Mucosa of gallbladder (tissue), 1 donor: ENCODE data around the gene ABCD3. TPM values are rescaled to one million over a fixed set of nuclear protein-coding genes. Genes with fewer than 3 reads are reported as not detected.

Experiments used
- DNase-seq: peaks from one replicate; pipeline ENCODE4 v3.0.0-alpha.2; 2020; ENCODE audit warnings: low spot score
- total RNA-seq: library from RNA; stranded (reverse); gene quantifications from one replicate; pipeline ENCODE4 v1.2.1, GENCODE V29; 2021
- donor health status: DM: no; HTN: no; CAD: no.

Gene ABCD3
- total RNA-seq, 1 donor from 2014 or later = 102 TPM

DNA sequence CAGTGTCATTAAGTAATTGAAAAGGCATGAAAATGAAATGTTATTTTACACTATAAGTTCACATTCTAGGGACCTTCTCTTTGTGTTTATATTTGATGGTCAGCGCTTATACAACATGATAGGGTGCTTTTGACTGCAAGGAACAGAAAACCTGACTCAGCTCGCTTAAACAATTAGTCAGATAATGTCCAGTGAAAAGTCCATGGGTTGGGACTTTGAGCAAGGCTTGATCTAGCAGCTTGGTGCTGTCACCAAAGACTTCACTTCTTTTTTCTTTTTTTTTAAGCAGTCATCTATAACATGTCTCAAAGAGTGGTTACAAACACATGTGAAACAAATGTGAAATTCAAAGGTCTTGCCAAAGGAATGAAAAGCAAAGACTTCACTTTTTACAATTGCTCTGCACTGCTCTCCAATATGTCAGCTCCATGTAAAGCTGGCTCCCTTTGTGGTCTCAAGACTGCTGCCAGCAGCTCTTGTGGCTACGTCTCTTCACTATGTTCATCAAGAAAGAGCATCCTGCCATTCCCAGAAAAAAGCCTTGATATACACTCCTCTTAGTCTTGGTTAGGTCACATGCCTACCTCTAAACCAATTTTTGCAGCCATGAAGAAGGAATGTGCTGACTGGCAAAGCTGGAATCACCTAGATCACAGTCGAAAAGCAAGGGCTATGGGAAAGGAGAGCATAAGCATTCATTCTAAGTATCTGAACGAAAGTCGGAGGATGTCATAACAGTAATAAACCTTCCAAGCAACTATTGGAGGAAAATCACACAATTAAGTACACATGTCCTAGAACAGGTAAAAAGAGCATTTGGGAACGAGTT is 108.2 kb downstream of the ABCD3 start:
- DNase-seq = no peak

DNA sequence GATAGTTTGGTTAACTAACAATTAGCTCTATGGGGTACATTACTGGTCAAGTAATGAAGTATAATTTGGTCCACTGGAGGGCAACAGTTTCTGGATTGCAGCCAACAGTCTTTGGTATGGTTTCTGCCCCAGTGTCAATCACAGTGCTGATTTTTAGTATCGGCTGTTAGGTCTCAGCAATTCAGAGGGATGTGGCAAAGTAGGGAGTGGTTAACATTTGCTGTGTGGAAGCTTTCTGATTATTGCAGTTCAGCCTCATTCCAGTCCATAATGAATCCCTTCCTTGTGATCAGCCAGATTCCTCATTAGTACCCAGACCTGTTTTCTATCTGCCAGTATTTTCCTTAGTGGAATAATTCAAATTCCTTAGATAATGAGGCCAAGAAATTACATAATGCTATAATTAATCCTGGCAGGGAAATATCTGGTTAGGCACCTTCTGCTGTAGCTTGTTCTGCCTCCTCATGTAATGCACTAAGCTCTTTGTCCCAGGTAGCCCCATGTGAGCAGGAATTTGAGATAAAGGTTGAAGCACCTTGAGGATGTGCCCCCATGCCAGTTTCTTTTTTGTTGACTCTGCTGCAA is 109.3 kb downstream of the ABCD3 start:
- DNase-seq = no peak

DNA sequence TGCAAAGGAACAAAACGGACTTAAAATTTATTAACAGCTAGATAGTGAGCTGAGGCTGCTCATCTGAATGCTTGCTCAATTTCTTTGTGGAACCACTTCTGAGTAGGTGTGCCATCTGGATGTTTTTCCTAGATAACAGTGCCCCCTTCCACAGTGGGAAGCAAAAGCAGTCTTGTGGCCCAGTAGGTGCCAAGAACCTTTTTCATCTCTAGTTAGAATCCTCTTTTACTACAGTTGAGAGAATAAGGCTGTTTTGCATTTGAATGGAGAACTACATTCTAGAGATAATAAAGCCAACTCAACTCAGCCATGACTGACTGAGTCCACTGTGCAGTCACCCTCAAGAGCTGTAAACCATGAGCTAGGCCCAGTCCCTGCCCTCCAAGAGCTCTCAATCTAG is 110.1 kb downstream of the ABCD3 start:
- no peak for DNase-seq

DNA sequence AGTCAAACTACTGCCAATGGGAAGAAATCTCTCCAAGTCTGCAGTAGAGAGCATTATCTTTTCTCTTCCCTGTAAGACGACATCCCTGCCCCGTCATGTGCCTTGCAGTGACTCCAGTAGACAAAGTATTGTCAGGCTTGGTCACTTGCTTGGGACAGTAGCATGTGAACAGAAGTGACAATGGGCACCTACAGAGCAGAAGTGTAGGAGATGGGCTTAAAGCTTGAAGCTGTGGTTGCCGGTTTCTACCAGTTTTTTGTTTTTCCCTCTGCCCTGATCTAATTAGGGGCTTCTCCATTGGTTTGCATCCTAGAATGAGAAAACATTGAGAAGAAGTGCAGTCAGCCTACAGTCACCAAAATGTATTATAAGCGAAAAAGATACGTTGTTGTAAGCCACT is 110.6 kb downstream of the ABCD3 start:
- no peak for DNase-seq

GRCh38 chr1:94529416-94529815 is 111.2 kb downstream of the ABCD3 start:
- DNase-seq = no peak

DNA sequence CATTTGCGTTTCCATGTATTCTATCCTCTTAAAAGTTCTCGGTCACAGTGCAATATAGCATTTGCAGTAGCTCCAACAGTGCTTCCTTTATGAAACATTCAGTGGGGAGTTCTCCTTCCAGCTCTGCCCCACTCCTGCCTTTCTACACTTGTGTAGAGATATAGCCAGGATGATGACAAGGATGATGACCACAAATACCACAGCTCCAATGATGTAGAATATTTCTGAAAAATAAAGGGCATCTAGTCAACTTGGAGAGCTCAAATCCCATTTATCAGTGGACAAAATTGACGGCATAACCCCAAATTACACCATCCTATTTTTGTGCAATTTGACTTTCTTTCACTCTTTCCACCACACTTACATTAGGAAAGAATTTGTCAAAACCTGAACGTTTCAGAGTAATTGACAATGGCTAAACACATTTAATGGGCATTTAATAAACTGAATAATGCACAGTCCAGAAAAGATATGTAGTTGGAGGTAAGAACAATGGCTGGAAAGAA is 112.2 kb downstream of the ABCD3 start:
- no peak for DNase-seq

- no peak for DNase-seq
These were observed 113.5 kb downstream of the ABCD3 start for GRCh38 chr1:94531664-94532063.

DNA sequence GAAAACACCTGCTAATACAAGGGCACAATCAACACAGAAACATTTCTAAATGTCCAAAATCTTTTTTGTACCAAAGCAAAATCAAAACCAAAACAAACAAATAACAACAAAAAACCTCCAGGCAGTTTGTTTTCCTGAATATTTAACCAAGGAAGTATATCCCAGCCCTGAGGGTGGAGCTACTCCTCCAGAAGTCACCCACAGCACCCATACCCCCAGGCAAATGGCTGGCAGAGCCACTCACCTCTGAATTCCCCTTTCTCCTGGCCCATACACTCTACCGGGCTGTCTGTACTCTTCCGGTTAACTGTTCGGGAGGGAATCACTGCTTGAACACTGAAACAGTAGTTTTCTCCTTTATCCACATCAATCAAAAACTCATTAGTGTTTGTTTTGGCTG is 113.9 kb downstream of the ABCD3 start:
- DNase-seq = no peak

GRCh38 chr1:94535095-94535494 is 116.9 kb downstream of the ABCD3 start:
- DNase-seq = no peak

GRCh38 chr1:94535879-94536278 is 117.7 kb downstream of the ABCD3 start:
- no peak for DNase-seq

- no peak for DNase-seq
These were observed 119.1 kb downstream of the ABCD3 start for GRCh38 chr1:94537254-94537653.

- no peak for DNase-seq
These were observed 120.1 kb downstream of the ABCD3 start for GRCh38 chr1:94538243-94538827.

DNA sequence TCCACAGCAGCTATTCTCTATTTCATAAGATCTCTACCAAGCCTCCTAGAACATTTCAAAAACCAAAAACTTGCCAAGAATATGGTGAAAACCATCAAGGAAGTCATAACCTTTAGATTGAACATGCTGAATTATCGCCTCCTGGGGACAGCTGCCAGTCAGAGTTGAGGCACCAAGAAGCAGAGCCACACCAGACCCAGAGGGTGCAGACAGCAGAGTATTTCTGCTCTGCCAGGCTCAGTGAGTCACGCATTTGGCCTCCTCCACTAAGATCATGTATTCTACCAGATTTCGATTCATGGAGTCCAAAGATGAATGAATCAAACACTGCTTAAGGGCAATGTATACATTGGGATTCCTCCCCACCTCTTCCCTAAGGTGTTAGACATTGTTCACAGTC is 121.3 kb downstream of the ABCD3 start:
- peak; percentile 28 for DNase-seq

DNA sequence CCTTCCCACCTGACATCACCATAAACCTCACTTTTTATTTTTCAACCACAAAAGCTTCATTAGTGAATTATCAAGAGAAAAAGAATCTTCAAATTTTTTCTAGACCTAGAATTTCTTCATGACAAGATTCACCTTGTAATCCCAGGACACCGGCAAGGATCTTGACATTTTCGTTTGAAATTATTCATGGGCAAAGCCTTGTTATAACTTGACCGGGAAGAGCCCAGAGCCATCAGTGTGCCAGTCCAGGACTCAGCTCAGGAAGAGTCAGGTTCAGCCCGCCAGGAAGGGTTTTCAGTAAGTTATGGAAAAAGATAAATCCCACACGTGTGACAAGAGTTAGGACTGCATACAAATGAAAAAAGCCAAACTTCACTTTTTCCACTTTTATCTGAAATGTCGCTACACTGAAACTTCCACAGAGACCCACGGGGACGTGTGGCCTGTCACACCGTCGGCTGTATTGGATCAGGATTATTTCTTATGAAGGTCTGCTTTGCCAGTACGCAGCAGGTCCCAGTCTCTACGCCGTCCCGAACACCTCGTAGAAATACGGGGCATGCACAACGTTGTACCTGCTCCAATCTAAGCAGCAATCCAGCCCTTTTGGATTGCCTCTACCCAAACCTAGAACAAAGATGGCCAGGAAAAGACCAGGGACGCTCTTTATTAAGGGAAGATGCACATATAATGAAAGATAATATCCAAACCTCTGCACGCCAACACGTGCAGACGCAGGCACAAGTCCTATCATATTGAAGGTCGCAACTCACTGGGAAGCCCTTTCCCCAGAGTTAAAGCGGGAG is 122.5 kb downstream of the ABCD3 start:
- no peak for DNase-seq

DNA sequence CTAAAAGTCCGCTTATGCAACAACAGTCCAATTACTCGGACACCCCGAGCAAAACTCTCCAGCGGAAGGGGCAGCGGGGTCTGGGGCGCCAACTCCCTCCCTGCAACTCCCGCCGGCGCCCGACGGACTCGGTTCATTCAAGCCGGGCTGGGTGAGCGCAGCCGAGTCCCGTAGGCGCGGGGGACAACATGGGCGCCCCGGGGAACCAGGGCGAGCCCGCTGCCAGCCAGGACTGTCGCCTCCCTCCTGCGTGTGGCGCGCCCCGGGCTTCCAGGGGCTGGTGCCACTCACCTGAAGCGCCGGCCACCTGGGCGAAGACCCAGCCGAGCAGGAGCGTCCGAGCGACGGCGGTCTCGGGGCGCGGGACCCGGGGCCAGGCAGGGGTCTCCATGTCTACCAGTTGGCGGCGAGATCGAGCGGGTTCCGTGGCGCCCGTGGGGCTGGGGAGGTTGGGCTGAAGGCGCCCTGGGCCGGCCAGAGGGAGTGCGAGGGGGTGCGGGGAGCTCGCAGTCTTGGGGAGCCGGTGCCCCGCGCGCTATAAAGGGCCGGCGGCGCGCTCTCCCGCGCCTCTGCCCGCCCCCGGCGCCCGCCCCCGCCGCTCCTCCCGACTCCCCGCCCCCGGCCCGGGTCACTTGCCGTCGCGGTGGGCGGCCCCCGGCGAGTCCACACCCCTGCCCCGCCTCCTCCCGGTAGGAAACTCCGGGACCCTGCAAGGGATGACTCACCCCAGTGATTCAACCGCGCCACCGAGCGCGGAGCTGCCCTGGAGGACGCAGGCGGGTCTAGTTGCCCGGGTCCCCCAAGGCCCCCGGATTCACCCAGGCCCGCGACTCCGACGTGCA is 123.3 kb downstream of the ABCD3 start, which contains the start of gene F3:
Gene F3, minus strand, starts transcription at position 514 of the 842 bp plus-strand sequence. Its CDS starts 123 bp downstream, at position 391.
- DNase-seq = peak; percentile 89

DNA sequence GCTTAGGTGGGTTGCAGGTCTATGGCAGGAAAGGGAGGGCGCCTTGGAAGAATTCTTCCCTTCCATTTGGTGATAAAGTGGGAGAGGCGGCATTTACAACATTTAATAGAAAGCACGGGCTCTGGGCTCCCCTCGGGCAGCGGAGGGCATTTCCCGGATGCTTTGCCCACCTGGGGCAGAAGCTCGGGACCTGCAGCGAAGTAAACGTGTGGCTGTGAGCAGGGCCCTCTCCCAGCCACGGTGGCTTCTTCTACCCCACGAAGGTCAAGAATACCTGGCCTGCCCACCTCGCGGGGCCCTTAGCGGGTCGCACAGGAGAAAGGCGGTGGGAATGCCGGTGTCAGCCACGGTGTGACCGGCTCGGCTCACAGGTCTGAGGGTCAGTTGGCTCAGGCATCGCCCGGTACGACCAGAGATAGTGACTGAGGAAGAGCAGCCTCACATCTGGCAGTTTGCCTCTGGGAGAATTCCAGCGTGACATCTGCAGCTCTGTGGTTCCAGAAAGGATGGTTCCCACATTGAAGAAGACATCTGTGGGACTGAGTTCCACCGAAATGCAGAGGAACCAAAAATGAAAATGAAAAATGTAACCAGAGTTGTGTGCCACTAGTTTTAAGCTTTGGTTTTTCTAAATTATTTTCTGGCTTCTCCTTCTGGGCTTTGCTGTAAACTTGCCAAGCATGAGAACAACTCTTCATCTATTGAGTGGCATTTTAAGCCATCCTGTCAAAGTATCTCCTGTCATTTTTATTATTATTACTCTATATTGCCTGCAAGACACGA is 124.1 kb downstream of the ABCD3 start:
- DNase-seq = peak; percentile 59

- no peak for DNase-seq
These were observed 124.8 kb downstream of the ABCD3 start for GRCh38 chr1:94543001-94543400.

- no peak for DNase-seq
These were observed 125.9 kb downstream of the ABCD3 start for GRCh38 chr1:94543893-94544635.

DNA sequence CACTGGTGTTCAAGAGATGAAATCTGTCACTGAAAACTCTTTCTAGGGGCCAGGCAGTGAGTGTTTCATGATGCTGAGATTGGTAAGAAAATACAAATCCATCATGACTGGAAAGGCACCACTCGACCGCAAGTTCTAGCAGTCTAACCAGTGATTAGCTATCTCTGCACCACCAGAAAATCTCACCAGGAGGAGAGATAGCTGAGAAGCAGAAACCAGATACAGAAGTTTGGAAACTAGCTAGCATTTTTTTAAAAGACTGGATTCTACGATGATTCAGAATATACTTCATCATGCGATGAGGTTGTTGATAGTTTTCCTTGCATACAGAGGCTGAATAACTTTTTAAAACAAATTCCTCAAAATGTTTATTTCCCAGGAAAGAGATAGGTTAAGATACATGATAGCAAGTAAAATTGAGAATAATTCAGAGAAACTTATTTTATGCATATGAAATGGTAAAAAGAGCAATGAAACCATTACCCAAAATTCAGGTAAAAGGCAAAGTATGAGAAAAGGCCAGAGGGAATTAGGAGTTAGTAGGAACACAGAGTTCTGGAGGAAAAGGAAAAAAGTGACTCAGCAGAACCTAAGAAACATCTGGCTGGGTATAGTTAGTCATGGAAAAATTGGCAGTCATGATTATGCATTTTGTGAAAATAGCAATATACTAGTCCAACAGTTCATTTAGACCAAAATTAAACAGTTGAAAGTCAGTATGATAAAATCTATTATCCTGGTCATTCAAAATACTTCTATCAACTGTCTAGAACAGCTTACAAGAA is 126.7 kb downstream of the ABCD3 start:
- DNase-seq = no peak
